Motor neuron (in vitro differentiated cells): Measurements from ENCODE around the gene NAV2. TPM values are rescaled to one million over a fixed set of nuclear protein-coding genes. Genes with fewer than 3 reads are reported as not detected.

ENCODE experiments used
- ATAC-seq, 8 experiments: fragments of 200-7000 bp; cut with Tn5 transposase; replicated peaks in 6 of 8; 2 replicates each; pipeline ENCODE4 v1.8.0; 2021; ENCODE audit warnings: mild to moderate bottlenecking in 8 of 8, moderate library complexity in 8 of 8
- H3K27ac ChIP-seq, 2 donors: fragments of 250-450 bp; sonication (Bioruptor Pico); 2 replicates each; pipeline ENCODE4 v1.9.0; 2021; ENCODE audit warnings: antibody characterized with exemption in 2 of 2, mild to moderate bottlenecking in 2 of 2, moderate library complexity in 1 of 2
- H3K4me1 ChIP-seq, 2 donors: fragments of 250-450 bp; sonication (Bioruptor Pico); replicated peaks in 1 of 2; 2 replicates each; pipeline ENCODE4 v1.6.1; 2021; ENCODE audit warnings: antibody characterized with exemption in 2 of 2, mild to moderate bottlenecking in 2 of 2, moderate library complexity in 1 of 2
- H3K4me3 ChIP-seq, 5 donors: fragments of 250-450 bp; sonication (Bioruptor Pico); 2 replicates each; pipeline ENCODE4 v1.9.0; 2021; ENCODE audit warnings: antibody characterized with exemption in 5 of 5, mild to moderate bottlenecking in 5 of 5, moderate library complexity in 4 of 5
- WGBS, 10 experiments: fragments of 450-650 bp; shearing (Covaris generic); methylation state at CpG; one replicate each; pipeline ENCODE4 v1.0.0; 2022; 5-methylcytosine and 5-hydroxymethylcytosine counted together
- in situ Hi-C, 9 experiments: fragments of 400-800 bp; cut with MboI; loops; one replicate each; pipeline ENCODE4 v1.15.0; 2021; ENCODE audit warnings: low sequenced_read_pairs in 9 of 9, low pct_unique_long_range_greater_than_20kb in 2 of 9; ENCODE audit not compliant: unreplicated experiment in 9 of 9
- total RNA-seq, 8 experiments: library from RNA; unstranded; fragments of 300-600 nt; gene quantifications; 2 replicates each; pipeline versions ENCODE4 v1.2.3 to v1.2.4, GENCODE V29; 2022

Gene NAV2
- total RNA-seq, 8 experiments from 2014 or later, result 0.54 to 23.0 (median 8.1) TPM

GRCh38 chr11:19946681-19947080 is 234.0 kb downstream of the NAV2 start:
- WGBS, 10 experiments, result 10 to 100% (median 90%) methylated on average over 1 of the region's 1 CpG; no CpG with 5 or more reads in 2 of the 10 experiments
- Histone ChIP-seq H3K4me3 (no peak overlapping the region), H3K27ac (no peak overlapping the region), H3K4me1 (peaks cover 3 to 9% of the 10 kb centered on the region in 2 donors)
- ATAC-seq, result peak in 1 of 8 experiments; percentile 20
- in situ Hi-C loops, result loop anchor here in 5 of 9 experiments (10.0 to 25.0 kb wide), 6 partner anchors 178 to 416 kb away; partner anchors contain the start of gene HTATIP2 (in 1 of the 5)

GRCh38 chr11:19947537-19948114 is 235.0 kb downstream of the NAV2 start:
- 0 to 78% (median 50%) methylated on average over 1 to 5 of the region's 5 CpGs; no CpG with 5 or more reads in 1 of the 10 experiments for WGBS, 10 experiments
- in situ Hi-C loops, result loop anchor here in 5 of 9 experiments (10.0 to 25.0 kb wide), 6 partner anchors 177 to 415 kb away; partner anchors contain the start of gene HTATIP2 (in 1 of the 5)
- Histone ChIP-seq H3K27ac (no peak overlapping the region), H3K4me1 (peaks cover 6 to 9% of the 10 kb centered on the region in 2 donors), H3K4me3 (no peak overlapping the region)
- ATAC-seq, result no peak

- peak in 5 of 8 experiments; percentile 54 to 91 (median 58) for ATAC-seq
- H3K4me1 ChIP-seq, result peaks cover 9% of the 10 kb centered on the region in 2 donors
- in situ Hi-C loops, result loop anchor here in 7 of 9 experiments (10.0 to 25.0 kb wide), 8 partner anchors 163 to 413 kb away; partner anchors contain the start of gene HTATIP2 (in 1 of the 7)
- no peak overlapping the region for H3K27ac ChIP-seq
- WGBS, 10 experiments, result 69 to 100% (median 79%) methylated on average over 1 to 5 of the region's 7 CpGs; no CpG with 5 or more reads in 1 of the 10 experiments
- no peak overlapping the region for H3K4me3 ChIP-seq
These were observed 237.0 kb downstream of the NAV2 start for GRCh38 chr11:19949606-19950005.

- 5 to 45% (median 34%) methylated on average over 3 to 6 of the region's 6 CpGs for WGBS, 10 experiments
- no peak overlapping the region for H3K4me3 ChIP-seq
- peak; percentile 12 to 45 (median 40) for ATAC-seq
- H3K27ac ChIP-seq, result no peak overlapping the region
- peaks cover 9% of the 10 kb centered on the region in 2 donors for H3K4me1 ChIP-seq
- in situ Hi-C loops, result loop anchor here in 4 of 9 experiments (10.0 to 25.0 kb wide), 3 partner anchors 161 to 186 kb away; no protein-coding TSS in a partner anchor
These were observed 239.0 kb downstream of the NAV2 start for GRCh38 chr11:19951558-19952115.

- 45 to 90% (median 80%) methylated on average over 1 to 3 of the region's 3 CpGs; no CpG with 5 or more reads in 3 of the 10 experiments for WGBS, 10 experiments
- Histone ChIP-seq H3K4me3 (no peak overlapping the region), H3K27ac (no peak overlapping the region), H3K4me1 (peaks cover 9% of the 10 kb centered on the region in 2 donors)
- in situ Hi-C loops, result loop anchor here in 4 of 9 experiments (10.0 to 25.0 kb wide), 3 partner anchors 160 to 185 kb away; no protein-coding TSS in a partner anchor
- ATAC-seq, result no peak
These were observed 239.5 kb downstream of the NAV2 start for GRCh38 chr11:19952116-19952605.

GRCh38 chr11:19952911-19953310 is 240.3 kb downstream of the NAV2 start:
- Histone ChIP-seq H3K4me1 (peaks cover 9% of the 10 kb centered on the region in 2 donors), H3K27ac (no peak overlapping the region)
- in situ Hi-C loops, result loop anchor here in 4 of 9 experiments (10.0 to 25.0 kb wide), 3 partner anchors 159 to 184 kb away; no protein-coding TSS in a partner anchor

GRCh38 chr11:19953336-19953735 is 240.7 kb downstream of the NAV2 start:
- peak in 3 of 8 experiments; percentile 50 to 77 (median 63) for ATAC-seq
- 17 to 76% (median 67%) methylated on average over 1 to 4 of the region's 4 CpGs; no CpG with 5 or more reads in 4 of the 10 experiments for WGBS, 10 experiments
- Histone ChIP-seq H3K27ac (no peak overlapping the region), H3K4me3 (no peak overlapping the region), H3K4me1 (peaks cover 9% of the 10 kb centered on the region in 2 donors)
- in situ Hi-C loops, result loop anchor here in 4 of 9 experiments (10.0 to 25.0 kb wide), 3 partner anchors 159 to 184 kb away; no protein-coding TSS in a partner anchor

More at GRCh38 chr11:19952911-19953310, 240.3 kb downstream of the NAV2 start:
- no peak for ATAC-seq
- 10 to 100% (median 83%) methylated on average over 1 of the region's 1 CpG; no CpG with 5 or more reads in 3 of the 10 experiments for WGBS, 10 experiments
- no peak overlapping the region for H3K4me3 ChIP-seq

GRCh38 chr11:19953909-19954308 is 241.3 kb downstream of the NAV2 start:
- no peak overlapping the region for H3K4me3 ChIP-seq
- WGBS, 10 experiments, result 67 to 83% methylated on average over 2 of the region's 2 CpGs; no CpG with 5 or more reads in 8 of the 10 experiments
- peak; percentile 21 to 75 (median 54) for ATAC-seq
- no peak overlapping the region for H3K27ac ChIP-seq
- in situ Hi-C loops, result loop anchor here in 4 of 9 experiments (10.0 to 25.0 kb wide), 3 partner anchors 158 to 183 kb away; no protein-coding TSS in a partner anchor
- H3K4me1 ChIP-seq, result peaks cover 9% of the 10 kb centered on the region in 2 donors

GRCh38 chr11:19954899-19955298 is 242.3 kb downstream of the NAV2 start:
- no peak for ATAC-seq
- Histone ChIP-seq H3K4me1 (peaks cover 2 to 6% of the 10 kb centered on the region in 2 donors), H3K27ac (no peak overlapping the region), H3K4me3 (no peak overlapping the region)
- in situ Hi-C loops, result loop anchor here in 4 of 9 experiments (10.0 to 25.0 kb wide), 3 partner anchors 157 to 182 kb away; no protein-coding TSS in a partner anchor

GRCh38 chr11:19955660-19956059 is 243.0 kb downstream of the NAV2 start:
- 30 to 100% (median 70%) methylated on average over 1 to 7 of the region's 7 CpGs; no CpG with 5 or more reads in 2 of the 10 experiments for WGBS, 10 experiments
- in situ Hi-C loops, result loop anchor here in 4 of 9 experiments (10.0 to 25.0 kb wide), 3 partner anchors 157 to 182 kb away; no protein-coding TSS in a partner anchor
- Histone ChIP-seq H3K4me1 (peaks cover 0 to 6% of the 10 kb centered on the region in 2 donors), H3K27ac (no peak overlapping the region), H3K4me3 (no peak overlapping the region)
- no peak for ATAC-seq

GRCh38 chr11:19956228-19956627 is 243.6 kb downstream of the NAV2 start:
- in situ Hi-C loops, result loop anchor here in 4 of 9 experiments (10.0 to 25.0 kb wide), 3 partner anchors 156 to 181 kb away; no protein-coding TSS in a partner anchor
- ATAC-seq, result no peak
- Histone ChIP-seq H3K4me3 (no peak overlapping the region), H3K4me1 (peaks cover 0 to 6% of the 10 kb centered on the region in 2 donors), H3K27ac (no peak overlapping the region)
- WGBS, 10 experiments, result 50 to 100% (median 78%) methylated on average over 1 to 3 of the region's 4 CpGs; no CpG with 5 or more reads in 4 of the 10 experiments

GRCh38 chr11:19957294-19957943 is 244.8 kb downstream of the NAV2 start:
- no peak overlapping the region for H3K4me3 ChIP-seq
- no peak overlapping the region for H3K27ac ChIP-seq
- WGBS, 10 experiments, result 80 to 100% (median 92%) methylated on average over 1 to 6 of the region's 7 CpGs; no CpG with 5 or more reads in 2 of the 10 experiments
- in situ Hi-C loops, result loop anchor here in 4 of 9 experiments (10.0 to 25.0 kb wide), 3 partner anchors 155 to 180 kb away; no protein-coding TSS in a partner anchor
- H3K4me1 ChIP-seq, result peaks cover 0 to 3% of the 10 kb centered on the region in 2 donors
- ATAC-seq, result peak in 5 of 8 experiments; percentile 57 to 75 (median 68)
